Activated B cell treated with CpG ODN at 0.5 μM for 24 hours (primary cell): ENCODE data around the gene CATSPER1. TPM values are rescaled to one million over a fixed set of nuclear protein-coding genes. Genes with fewer than 3 reads are reported as not detected.
"Not testable (repeated sequence)": the region's sequence is repeated elsewhere in the genome, so short reads cannot be mapped to it uniquely, and the experiment has no call there.

Experiments
- ATAC-seq: fragments of 200-7000 bp; cut with Tn5 transposase; one replicate; pipeline ENCODE4 v1.10.0; 2021; ENCODE audit warnings: low read depth, mild to moderate bottlenecking, moderate library complexity
- CTCF ChIA-PET: fragments of 350-600 bp; sonication (Branson Sonifier 250); formaldehyde crosslinking; loops from one replicate; lab custom pipeline; 2021; ENCODE audit warnings: antibody characterized with exemption; lab: Charles Lee
- POLR2A ChIA-PET: fragments of 350-600 bp; sonication (Branson Sonifier 250); formaldehyde crosslinking; loops from one replicate; lab custom pipeline; 2021; ENCODE audit warnings: antibody characterized with exemption; lab: Charles Lee
- DNase-seq: peaks from one replicate; pipeline ENCODE4 v3.0.0; 2022
- H3K27ac Mint-ChIP-seq: one replicate; pipeline ENCODE4 v1.8.0; 2020; ENCODE audit warnings: mixed read lengths
- H3K27me3 Mint-ChIP-seq: one replicate; pipeline ENCODE4 v1.8.0; 2021; ENCODE audit warnings: mixed read lengths
- H3K36me3 Mint-ChIP-seq: one replicate; pipeline ENCODE4 v1.8.0; 2021; ENCODE audit warnings: low read depth, mixed read lengths
- H3K4me1 Mint-ChIP-seq: one replicate; pipeline ENCODE4 v1.8.0; 2021; ENCODE audit warnings: mixed read lengths
- H3K4me3 Mint-ChIP-seq: one replicate; pipeline ENCODE4 v1.8.0; 2020; ENCODE audit warnings: mild to moderate bottlenecking, mixed read lengths
- H3K9me3 Mint-ChIP-seq: one replicate; pipeline ENCODE4 v1.8.0; 2020; ENCODE audit warnings: mixed read lengths
- intact Hi-C: fragments of 100-400 bp; cut with micrococcal nuclease; formaldehyde crosslinking; loops from one replicate; pipeline ENCODE4 v1.15.1; 2024
- total RNA-seq: library from RNA; stranded (reverse); gene quantifications from 2 replicates; pipeline ENCODE4 v1.2.3, GENCODE V29; 2022
- TF ChIP-seq, protein P1 (sequence below): fragments of 200-600 bp; IDR thresholded peaks from one replicate; pipeline ENCODE4 v1.8.0; 2022; ENCODE audit warnings: antibody characterized with exemption, mild to moderate bottlenecking

The CATSPER1 gene
- total RNA-seq, 1 donor from 2014 or later: not detected

DNA sequence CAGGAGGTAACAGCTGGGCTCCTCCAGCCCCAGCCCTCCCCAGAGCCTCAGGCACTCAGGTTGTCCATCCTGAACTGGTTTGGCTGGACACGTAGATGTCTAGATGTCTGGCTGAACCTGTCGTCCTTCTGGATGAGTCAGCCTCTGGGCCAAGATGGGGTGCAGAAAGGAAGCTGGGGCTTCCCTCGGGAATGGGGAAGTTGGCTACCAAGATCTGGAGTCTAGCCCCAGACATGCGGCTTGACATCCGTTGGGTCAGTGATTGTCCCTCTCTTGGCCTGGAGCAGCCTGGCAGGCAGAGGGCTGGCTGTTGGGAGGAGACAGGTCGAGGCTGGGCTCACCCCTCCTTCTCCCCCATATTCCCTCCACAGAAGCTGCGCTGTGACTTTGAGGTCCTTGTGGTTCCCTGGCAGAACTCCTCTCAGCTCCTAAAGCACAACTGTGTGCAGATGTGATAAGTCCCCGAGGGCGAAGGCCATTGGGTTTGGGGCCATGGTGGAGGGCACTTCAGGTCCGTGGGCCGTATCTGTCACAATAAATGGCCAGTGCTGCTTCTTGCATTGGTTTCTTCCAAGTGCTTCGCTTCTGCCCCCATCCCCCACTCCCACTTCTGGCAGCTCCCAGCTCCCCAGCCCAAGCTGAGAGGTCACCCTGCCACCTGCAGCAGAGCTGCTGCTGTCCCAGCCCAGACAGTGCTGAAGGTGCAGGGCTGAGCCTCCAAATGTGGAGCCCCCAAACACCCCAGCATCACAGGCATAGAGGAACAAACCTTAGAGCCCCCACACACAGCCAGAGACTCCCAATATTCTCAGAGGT lies 13.1 kb downstream of the CATSPER1 start:
- no peak for DNase-seq
- Mint-ChIP-seq H3K4me3 (no peak overlapping the region), H3K9me3 (no peaks in the 10 kb centered on the region), H3K36me3 (no peaks in the 10 kb centered on the region), H3K27me3 (peaks cover 13% of the 10 kb centered on the region), H3K4me1 (no peaks in the 10 kb centered on the region), H3K27ac (no peak overlapping the region)
- ChIA-PET POLR2A (interaction anchor here (1.9 kb wide), 1 partner anchor 11 kb away, joined by 8 read pairs; the partner anchor contains the start of genes BANF1 and EIF1AD), CTCF (interaction anchor here (1.4 to 1.9 kb wide), 2 partner anchors 9 to 128 kb away, joined by 5 to 9 read pairs; no protein-coding TSS in a partner anchor)
- TF ChIP-seq, protein P1, sequence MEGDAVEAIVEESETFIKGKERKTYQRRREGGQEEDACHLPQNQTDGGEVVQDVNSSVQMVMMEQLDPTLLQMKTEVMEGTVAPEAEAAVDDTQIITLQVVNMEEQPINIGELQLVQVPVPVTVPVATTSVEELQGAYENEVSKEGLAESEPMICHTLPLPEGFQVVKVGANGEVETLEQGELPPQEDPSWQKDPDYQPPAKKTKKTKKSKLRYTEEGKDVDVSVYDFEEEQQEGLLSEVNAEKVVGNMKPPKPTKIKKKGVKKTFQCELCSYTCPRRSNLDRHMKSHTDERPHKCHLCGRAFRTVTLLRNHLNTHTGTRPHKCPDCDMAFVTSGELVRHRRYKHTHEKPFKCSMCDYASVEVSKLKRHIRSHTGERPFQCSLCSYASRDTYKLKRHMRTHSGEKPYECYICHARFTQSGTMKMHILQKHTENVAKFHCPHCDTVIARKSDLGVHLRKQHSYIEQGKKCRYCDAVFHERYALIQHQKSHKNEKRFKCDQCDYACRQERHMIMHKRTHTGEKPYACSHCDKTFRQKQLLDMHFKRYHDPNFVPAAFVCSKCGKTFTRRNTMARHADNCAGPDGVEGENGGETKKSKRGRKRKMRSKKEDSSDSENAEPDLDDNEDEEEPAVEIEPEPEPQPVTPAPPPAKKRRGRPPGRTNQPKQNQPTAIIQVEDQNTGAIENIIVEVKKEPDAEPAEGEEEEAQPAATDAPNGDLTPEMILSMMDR: no peak
- intact Hi-C loops: no loop called here
- ATAC-seq: no peak

DNA sequence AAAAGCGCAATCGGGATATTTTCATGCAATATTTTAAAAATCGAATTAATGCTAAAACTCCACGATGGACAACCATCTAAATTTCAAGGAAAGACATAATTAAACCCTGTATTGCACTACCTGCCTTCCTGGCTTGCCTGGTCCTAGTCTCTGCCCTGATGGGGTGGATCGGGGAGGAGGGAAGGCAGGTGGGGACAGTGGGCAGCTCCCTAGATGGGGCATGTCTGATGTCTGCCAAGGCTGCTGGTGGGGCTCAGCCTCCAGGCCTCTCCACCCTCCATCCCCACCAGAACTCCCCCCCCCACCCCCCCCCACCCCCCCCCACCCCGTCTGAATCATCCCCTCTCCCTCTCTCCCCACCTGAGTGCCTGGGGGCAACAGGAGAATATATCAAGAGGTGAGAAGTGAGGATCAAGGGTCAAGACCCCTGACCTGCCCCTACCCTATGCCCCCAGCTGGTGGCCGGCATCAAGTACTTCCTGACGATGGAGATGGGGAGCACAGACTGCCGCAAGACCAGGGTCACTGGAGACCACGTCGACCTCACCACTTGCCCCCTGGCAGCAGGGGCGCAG lies 13.8 kb downstream of the CATSPER1 start:
- POLR2A ChIA-PET: interaction anchor here (0.5 to 1.9 kb wide), 2 partner anchors 10 to 122 kb away, joined by 4 to 8 read pairs; partner anchors contain the start of genes BANF1, CCDC85B and EIF1AD
- Mint-ChIP-seq H3K27me3 (peaks cover 13% of the 10 kb centered on the region), H3K9me3 (no peaks in the 10 kb centered on the region), H3K36me3 (no peaks in the 10 kb centered on the region), H3K4me3 (no peak overlapping the region), H3K4me1 (no peaks in the 10 kb centered on the region), H3K27ac (no peak overlapping the region)
- DNase-seq (no peak), ATAC-seq (no peak)
- CTCF ChIA-PET: interaction anchor here (1.4 to 1.9 kb wide), 2 partner anchors 10 to 128 kb away, joined by 5 to 9 read pairs; no protein-coding TSS in a partner anchor
- intact Hi-C loops: no loop called here
- TF ChIP-seq, protein P1: no peak

DNA sequence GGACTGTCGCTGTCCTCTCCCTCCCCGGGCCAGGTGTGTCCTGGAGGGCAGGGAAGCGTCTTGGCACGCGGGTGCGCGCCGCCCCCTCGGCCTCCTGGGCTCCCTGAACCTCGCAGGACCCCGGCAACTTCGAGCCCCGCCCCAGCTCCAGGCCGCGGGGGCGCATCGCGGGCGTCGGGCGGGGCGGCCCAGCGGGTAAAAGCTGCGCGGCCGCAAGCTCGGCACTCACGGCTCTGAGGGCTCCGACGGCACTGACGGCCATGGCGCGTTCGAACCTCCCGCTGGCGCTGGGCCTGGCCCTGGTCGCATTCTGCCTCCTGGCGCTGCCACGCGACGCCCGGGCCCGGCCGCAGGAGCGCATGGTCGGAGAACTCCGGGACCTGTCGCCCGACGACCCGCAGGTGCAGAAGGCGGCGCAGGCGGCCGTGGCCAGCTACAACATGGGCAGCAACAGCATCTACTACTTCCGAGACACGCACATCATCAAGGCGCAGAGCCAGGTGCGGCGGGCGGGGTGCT lies 14.4 kb downstream of the CATSPER1 start, which contains the start of gene CST6:
TSS of gene CST6 (plus strand) at position 224 of the 519 bp plus-strand sequence. CDS start at position 261, 37 bp downstream.
- Mint-ChIP-seq H3K4me3 (no peak within 1 kb of the TSS), H3K4me1 (no peaks in the 10 kb centered on the region), H3K9me3 (no peaks in the 10 kb centered on the region), H3K27ac (no peak within 1 kb of the TSS), H3K27me3 (peaks cover 13% of the 10 kb centered on the region), H3K36me3 (peaks cover under 1% of the 10 kb centered on the region)
- TF ChIP-seq, protein P1: no peak
- intact Hi-C loops: no loop called here
- no peak for DNase-seq
- CTCF ChIA-PET: no interaction called here
- POLR2A ChIA-PET: interaction anchor here (0.5 to 1.0 kb wide), 2 partner anchors 9 to 121 kb away, joined by 3 to 4 read pairs; partner anchors contain the start of genes BANF1, CCDC85B and EIF1AD
- ATAC-seq: no peak

DNA sequence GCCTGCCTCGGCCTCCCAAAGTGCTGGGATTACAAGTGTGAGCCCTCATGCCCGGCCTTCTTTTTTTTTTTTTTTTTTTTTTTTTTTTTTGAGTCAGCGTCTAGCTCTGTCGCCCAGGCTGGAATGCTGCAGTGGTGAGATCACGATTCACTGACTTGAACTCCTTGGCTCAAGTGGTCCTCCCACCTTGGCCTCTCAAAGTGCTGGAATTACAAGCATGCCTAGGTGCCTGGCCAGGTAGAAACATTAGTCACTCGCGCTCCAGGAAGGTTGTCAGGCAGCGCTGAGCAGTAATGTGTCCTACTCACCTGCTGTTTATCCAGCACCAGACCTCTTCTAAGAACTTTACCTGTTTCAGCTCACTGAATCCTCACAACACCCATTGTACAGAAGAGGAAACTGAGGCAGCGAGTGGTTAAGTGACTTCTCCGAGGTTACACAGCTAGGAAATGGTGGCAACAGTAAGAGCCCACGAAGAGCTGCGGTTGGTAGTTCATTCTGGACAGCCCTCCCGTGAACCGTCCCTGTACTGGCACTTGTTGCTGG lies 15.0 kb downstream of the CATSPER1 start:
- TF ChIP-seq, protein P1: no peak
- H3K27me3 Mint-ChIP-seq: peaks cover 13% of the 10 kb centered on the region
- H3K4me1 Mint-ChIP-seq: no peaks in the 10 kb centered on the region
- intact Hi-C loops: no loop called here
- CTCF ChIA-PET: no interaction called here
- ATAC-seq (no peak), DNase-seq (no peak)
- peaks cover 4% of the 10 kb centered on the region for H3K36me3 Mint-ChIP-seq
- POLR2A ChIA-PET: interaction anchor here (1.0 kb wide), 1 partner anchor 9 kb away, joined by 3 read pairs; the partner anchor contains the start of genes BANF1 and EIF1AD
- H3K9me3 Mint-ChIP-seq: no peaks in the 10 kb centered on the region
- H3K4me3 Mint-ChIP-seq: no peak overlapping the region
- H3K27ac Mint-ChIP-seq: no peak overlapping the region

DNA sequence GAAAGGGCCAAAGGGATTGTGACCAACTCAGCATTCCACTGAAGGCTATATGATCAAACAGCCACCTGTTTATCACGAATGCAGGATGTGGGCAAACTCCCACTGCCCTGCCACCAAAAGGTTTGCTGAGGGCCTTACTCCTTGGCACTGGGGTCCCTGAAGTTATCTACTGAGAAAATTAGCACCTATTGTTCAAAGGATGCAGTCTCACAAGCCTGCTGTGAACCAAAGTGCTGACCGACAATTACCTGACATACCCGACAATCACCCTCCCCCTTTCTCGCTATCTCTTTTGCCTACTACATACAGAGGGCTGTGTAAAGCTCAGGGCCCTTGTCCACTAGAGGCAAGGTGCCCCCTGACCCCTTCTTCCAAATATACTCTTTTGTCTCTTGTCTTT lies 16.2 kb downstream of the CATSPER1 start:
- POLR2A ChIA-PET: interaction anchor here (0.7 kb wide), 1 partner anchor 12 kb away, joined by 8 read pairs; no protein-coding TSS in a partner anchor

More for the DNA sequence above, 16.2 kb downstream of the CATSPER1 start:
- intact Hi-C loops, ATAC-seq, H3K4me1 Mint-ChIP-seq, H3K4me3 Mint-ChIP-seq, H3K9me3 Mint-ChIP-seq, DNase-seq, H3K27ac Mint-ChIP-seq: not testable (repeated sequence)
- CTCF ChIA-PET: interaction anchor here (0.7 to 3.4 kb wide), 2 partner anchors 13 to 20 kb away, joined by 3 to 13 read pairs; no protein-coding TSS in a partner anchor
- H3K27me3 Mint-ChIP-seq: peaks cover 13% of the 10 kb centered on the region
- H3K36me3 Mint-ChIP-seq: peaks cover 15% of the 10 kb centered on the region
